ENCODE data around the gene CDK14.

CDK14 gene

GRCh38 chr7:90680484-90680883 is 84.4 kb downstream of the CDK14 start:
- Histone ChIP-seq H3K79me2 (ENCODE audit: low read length) (no peaks in the 10 kb centered on the region), H3K9ac (ENCODE audit: low read length) (no peak overlapping the region), H3K36me3 (replicated peaks; ENCODE audit: low read depth, low read length) (no peaks in the 10 kb centered on the region), H3K4me1 (ENCODE audit: low read length) (no peaks in the 10 kb centered on the region), H3K27ac (ENCODE audit: low read length) (no peak overlapping the region), H4K20me1 (ENCODE audit: insufficient read depth, low read length) (no peaks in the 10 kb centered on the region), H3K9me3 (ENCODE audit: insufficient read depth, low read length) (no peaks in the 10 kb centered on the region), H3K4me2 (ENCODE audit: low read length) (no peak overlapping the region), H2AFZ (ENCODE audit: low read depth, low read length) (no peak overlapping the region), H3K27me3 (ENCODE audit: low read depth, low read length) (no peaks in the 10 kb centered on the region), H3K4me3 (ENCODE audit: low read length) (no peak overlapping the region)
- TF ChIP-seq, protein P1, sequence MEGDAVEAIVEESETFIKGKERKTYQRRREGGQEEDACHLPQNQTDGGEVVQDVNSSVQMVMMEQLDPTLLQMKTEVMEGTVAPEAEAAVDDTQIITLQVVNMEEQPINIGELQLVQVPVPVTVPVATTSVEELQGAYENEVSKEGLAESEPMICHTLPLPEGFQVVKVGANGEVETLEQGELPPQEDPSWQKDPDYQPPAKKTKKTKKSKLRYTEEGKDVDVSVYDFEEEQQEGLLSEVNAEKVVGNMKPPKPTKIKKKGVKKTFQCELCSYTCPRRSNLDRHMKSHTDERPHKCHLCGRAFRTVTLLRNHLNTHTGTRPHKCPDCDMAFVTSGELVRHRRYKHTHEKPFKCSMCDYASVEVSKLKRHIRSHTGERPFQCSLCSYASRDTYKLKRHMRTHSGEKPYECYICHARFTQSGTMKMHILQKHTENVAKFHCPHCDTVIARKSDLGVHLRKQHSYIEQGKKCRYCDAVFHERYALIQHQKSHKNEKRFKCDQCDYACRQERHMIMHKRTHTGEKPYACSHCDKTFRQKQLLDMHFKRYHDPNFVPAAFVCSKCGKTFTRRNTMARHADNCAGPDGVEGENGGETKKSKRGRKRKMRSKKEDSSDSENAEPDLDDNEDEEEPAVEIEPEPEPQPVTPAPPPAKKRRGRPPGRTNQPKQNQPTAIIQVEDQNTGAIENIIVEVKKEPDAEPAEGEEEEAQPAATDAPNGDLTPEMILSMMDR (IDR thresholded peaks at IDR 0.05; ENCODE audit: low read depth, low read length): no peak
- no peak for TF ChIP-seq EZH2phosphoT487 (IDR thresholded peaks at IDR 0.05; ENCODE audit: low read depth)

DNA sequence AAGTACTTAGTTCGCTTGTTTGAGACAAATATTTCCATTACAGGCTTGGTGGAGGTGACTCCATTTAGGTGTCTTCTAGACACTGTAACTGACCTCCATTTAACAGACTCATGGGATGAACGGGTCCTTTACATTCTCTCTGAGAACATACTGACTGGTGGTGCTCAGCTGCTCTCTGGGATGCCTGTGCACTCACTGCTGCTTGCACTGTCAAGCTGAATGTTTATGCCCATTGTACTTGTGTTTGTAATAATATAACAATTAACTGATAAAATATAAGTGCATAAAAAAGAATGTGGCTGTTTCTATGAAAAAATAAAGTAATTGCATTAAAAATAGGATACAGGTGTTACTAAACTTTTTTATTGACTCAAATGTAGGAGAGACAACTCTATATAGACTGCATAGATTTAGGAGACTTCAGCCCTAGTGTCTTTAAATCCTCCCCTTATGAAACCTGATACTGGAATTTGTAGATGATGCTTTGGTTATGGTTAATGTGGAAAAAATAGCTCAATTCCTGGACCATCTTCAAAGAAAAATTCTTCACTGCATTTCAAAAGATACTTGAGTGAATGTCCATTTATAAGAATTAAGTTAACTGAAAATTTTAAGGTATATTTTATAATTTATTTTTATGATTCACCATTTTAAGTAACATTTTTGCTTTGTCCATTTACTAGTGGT is 85.4 kb downstream of the CDK14 start:
- no peak overlapping the region for H3K9ac ChIP-seq (ENCODE audit: low read length)
- no peak overlapping the region for H3K27ac ChIP-seq (ENCODE audit: low read length)
- H3K9me3 ChIP-seq (ENCODE audit: insufficient read depth, low read length): no peaks in the 10 kb centered on the region
- H3K4me3 ChIP-seq (ENCODE audit: low read length): no peak overlapping the region
- H3K4me2 ChIP-seq (ENCODE audit: low read length): no peak overlapping the region
- no peaks in the 10 kb centered on the region for H3K4me1 ChIP-seq (ENCODE audit: low read length)
- TF ChIP-seq, protein P1 (IDR thresholded peaks at IDR 0.05; ENCODE audit: low read depth, low read length): no peak
- TF ChIP-seq EZH2phosphoT487 (IDR thresholded peaks at IDR 0.05; ENCODE audit: low read depth): no peak
- no peaks in the 10 kb centered on the region for H3K79me2 ChIP-seq (ENCODE audit: low read length)
- H3K36me3 ChIP-seq (replicated peaks; ENCODE audit: low read depth, low read length): no peaks in the 10 kb centered on the region
- no peaks in the 10 kb centered on the region for H4K20me1 ChIP-seq (ENCODE audit: insufficient read depth, low read length)
- no peaks in the 10 kb centered on the region for H3K27me3 ChIP-seq (ENCODE audit: low read depth, low read length)
- no peak overlapping the region for H2AFZ ChIP-seq (ENCODE audit: low read depth, low read length)

DNA sequence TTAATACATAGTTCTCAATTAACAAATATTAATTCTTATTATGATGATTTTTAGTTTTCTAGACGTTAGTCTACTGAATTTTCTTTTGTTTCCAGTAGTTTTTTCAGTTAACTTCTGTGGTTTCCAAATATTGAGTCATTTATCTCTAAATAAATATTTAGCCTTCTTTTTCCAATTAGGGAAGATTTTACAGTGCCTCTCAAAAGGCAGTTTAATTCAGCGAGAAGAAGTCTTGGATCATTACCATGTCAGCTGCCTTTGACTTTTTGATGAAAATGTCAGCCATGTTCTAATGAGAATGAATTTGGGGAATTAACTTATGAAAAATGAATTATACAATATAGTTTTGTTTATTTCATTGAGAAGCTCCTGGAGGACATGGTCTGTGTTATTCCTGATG is 90.0 kb downstream of the CDK14 start:
- Histone ChIP-seq H4K20me1 (ENCODE audit: insufficient read depth, low read length) (no peaks in the 10 kb centered on the region), H3K4me3 (ENCODE audit: low read length) (no peak overlapping the region), H3K4me2 (ENCODE audit: low read length) (no peak overlapping the region), H3K79me2 (ENCODE audit: low read length) (no peaks in the 10 kb centered on the region), H3K36me3 (replicated peaks; ENCODE audit: low read depth, low read length) (no peaks in the 10 kb centered on the region), H2AFZ (ENCODE audit: low read depth, low read length) (no peak overlapping the region), H3K27ac (ENCODE audit: low read length) (no peak overlapping the region), H3K4me1 (ENCODE audit: low read length) (peaks cover 6% of the 10 kb centered on the region), H3K27me3 (ENCODE audit: low read depth, low read length) (no peaks in the 10 kb centered on the region), H3K9me3 (ENCODE audit: insufficient read depth, low read length) (no peaks in the 10 kb centered on the region), H3K9ac (ENCODE audit: low read length) (no peak overlapping the region)
- no peak for TF ChIP-seq EZH2phosphoT487 (IDR thresholded peaks at IDR 0.05; ENCODE audit: low read depth)
- TF ChIP-seq, protein P1 (IDR thresholded peaks at IDR 0.05; ENCODE audit: low read depth, low read length): no peak

- H3K4me1 ChIP-seq (ENCODE audit: low read length): peaks cover 6% of the 10 kb centered on the region
- H3K4me2 ChIP-seq (ENCODE audit: low read length): no peak overlapping the region
- no peak overlapping the region for H2AFZ ChIP-seq (ENCODE audit: low read depth, low read length)
Observed at GRCh38 chr7:90688810-90689209, 92.7 kb downstream of the CDK14 start.

More at GRCh38 chr7:90688810-90689209, 92.7 kb downstream of the CDK14 start:
- Histone ChIP-seq H3K4me3 (ENCODE audit: low read length) (no peak overlapping the region), H3K9ac (ENCODE audit: low read length) (no peak overlapping the region), H3K79me2 (ENCODE audit: low read length) (no peaks in the 10 kb centered on the region), H3K27ac (ENCODE audit: low read length) (no peak overlapping the region), H3K9me3 (ENCODE audit: insufficient read depth, low read length) (no peaks in the 10 kb centered on the region), H3K27me3 (ENCODE audit: low read depth, low read length) (no peaks in the 10 kb centered on the region), H4K20me1 (ENCODE audit: insufficient read depth, low read length) (no peaks in the 10 kb centered on the region), H3K36me3 (replicated peaks; ENCODE audit: low read depth, low read length) (no peaks in the 10 kb centered on the region)
- no peak for TF ChIP-seq EZH2phosphoT487 (IDR thresholded peaks at IDR 0.05; ENCODE audit: low read depth)
- TF ChIP-seq, protein P1 (IDR thresholded peaks at IDR 0.05; ENCODE audit: low read depth, low read length): no peak

Measured in OCI-LY3 (cell line).